ENCODE data around the gene FAM89A.
A peak's percentile ranks its signal among the peaks of the same experiment; 100 is the strongest.
"Not testable (repeated sequence)": the region's sequence is repeated elsewhere in the genome, so short reads cannot be mapped to it uniquely, and the experiment has no call there.

The FAM89A gene

GRCh38 chr1:231046730-231047395 is 6.8 kb upstream of the FAM89A start:
- DNase-seq: no peak
- Histone ChIP-seq H3K36me3 (ENCODE audit: control insufficient read depth, insufficient read depth, low read length) (no peaks in the 10 kb centered on the region), H3K4me3 (ENCODE audit: insufficient read depth, low read depth, low read length, poor library complexity, severe bottlenecking) (no peak overlapping the region), H3K4me1 (ENCODE audit: control insufficient read depth, insufficient read depth, low read length, poor library complexity, severe bottlenecking) (no peaks in the 10 kb centered on the region), H3K9me3 (ENCODE audit: control insufficient read depth, low read length) (no peaks in the 10 kb centered on the region), H3K27ac (ENCODE audit: insufficient read depth, low read length, poor library complexity, severe bottlenecking) (no peak overlapping the region), H3K27me3 (replicated peaks; ENCODE audit: control insufficient read depth, insufficient read depth, low read length, poor library complexity, severe bottlenecking) (no peaks in the 10 kb centered on the region)

- H3K9me3 ChIP-seq (ENCODE audit: control insufficient read depth, low read length); H3K4me3 ChIP-seq (ENCODE audit: insufficient read depth, low read depth, low read length, poor library complexity, severe bottlenecking); H3K36me3 ChIP-seq (ENCODE audit: control insufficient read depth, insufficient read depth, low read length); H3K4me1 ChIP-seq (ENCODE audit: control insufficient read depth, insufficient read depth, low read length, poor library complexity, severe bottlenecking); H3K27me3 ChIP-seq (replicated peaks; ENCODE audit: control insufficient read depth, insufficient read depth, low read length, poor library complexity, severe bottlenecking); DNase-seq; H3K27ac ChIP-seq (ENCODE audit: insufficient read depth, low read length, poor library complexity, severe bottlenecking): not testable (repeated sequence)
Measured at GRCh38 chr1:231045921-231046729, 6.1 kb upstream of the FAM89A start.

- no peaks in the 10 kb centered on the region for H3K9me3 ChIP-seq (ENCODE audit: control insufficient read depth, low read length)
- peaks cover 7% of the 10 kb centered on the region for H3K4me1 ChIP-seq (ENCODE audit: control insufficient read depth, insufficient read depth, low read length, poor library complexity, severe bottlenecking)
- H3K36me3 ChIP-seq (ENCODE audit: control insufficient read depth, insufficient read depth, low read length): no peaks in the 10 kb centered on the region
- no peaks in the 10 kb centered on the region for H3K27me3 ChIP-seq (replicated peaks; ENCODE audit: control insufficient read depth, insufficient read depth, low read length, poor library complexity, severe bottlenecking)
- no peak overlapping the region for H3K27ac ChIP-seq (ENCODE audit: insufficient read depth, low read length, poor library complexity, severe bottlenecking)
- H3K4me3 ChIP-seq (ENCODE audit: insufficient read depth, low read depth, low read length, poor library complexity, severe bottlenecking): no peak overlapping the region
- DNase-seq: no peak
Measured at GRCh38 chr1:231045286-231045685, 5.2 kb upstream of the FAM89A start.

GRCh38 chr1:231044588-231044987 is 4.5 kb upstream of the FAM89A start:
- no peak for DNase-seq
- Histone ChIP-seq H3K27me3 (replicated peaks; ENCODE audit: control insufficient read depth, insufficient read depth, low read length, poor library complexity, severe bottlenecking) (no peaks in the 10 kb centered on the region), H3K4me1 (ENCODE audit: control insufficient read depth, insufficient read depth, low read length, poor library complexity, severe bottlenecking) (peaks cover 7% of the 10 kb centered on the region), H3K9me3 (ENCODE audit: control insufficient read depth, low read length) (no peaks in the 10 kb centered on the region), H3K4me3 (ENCODE audit: insufficient read depth, low read depth, low read length, poor library complexity, severe bottlenecking) (no peak overlapping the region), H3K36me3 (ENCODE audit: control insufficient read depth, insufficient read depth, low read length) (no peaks in the 10 kb centered on the region), H3K27ac (ENCODE audit: insufficient read depth, low read length, poor library complexity, severe bottlenecking) (no peak overlapping the region)

- no peak overlapping the region for H3K27ac ChIP-seq (ENCODE audit: insufficient read depth, low read length, poor library complexity, severe bottlenecking)
- H3K36me3 ChIP-seq (ENCODE audit: control insufficient read depth, insufficient read depth, low read length): no peaks in the 10 kb centered on the region
- DNase-seq: no peak
- H3K4me1 ChIP-seq (ENCODE audit: control insufficient read depth, insufficient read depth, low read length, poor library complexity, severe bottlenecking): peaks cover 11% of the 10 kb centered on the region
- no peaks in the 10 kb centered on the region for H3K9me3 ChIP-seq (ENCODE audit: control insufficient read depth, low read length)
- H3K4me3 ChIP-seq (ENCODE audit: insufficient read depth, low read depth, low read length, poor library complexity, severe bottlenecking): no peak overlapping the region
- no peaks in the 10 kb centered on the region for H3K27me3 ChIP-seq (replicated peaks; ENCODE audit: control insufficient read depth, insufficient read depth, low read length, poor library complexity, severe bottlenecking)
Measured at GRCh38 chr1:231041719-231042261, 1.7 kb upstream of the FAM89A start.

- H3K27ac ChIP-seq (ENCODE audit: insufficient read depth, low read length, poor library complexity, severe bottlenecking): no peak overlapping the region
- H3K27me3 ChIP-seq (replicated peaks; ENCODE audit: control insufficient read depth, insufficient read depth, low read length, poor library complexity, severe bottlenecking): no peaks in the 10 kb centered on the region
- H3K4me1 ChIP-seq (ENCODE audit: control insufficient read depth, insufficient read depth, low read length, poor library complexity, severe bottlenecking): peaks cover 11% of the 10 kb centered on the region
- peak in 1 of 3 donors; percentile 38 for DNase-seq
- no peaks in the 10 kb centered on the region for H3K36me3 ChIP-seq (ENCODE audit: control insufficient read depth, insufficient read depth, low read length)
- H3K4me3 ChIP-seq (ENCODE audit: insufficient read depth, low read depth, low read length, poor library complexity, severe bottlenecking): peak overlapping the region; percentile 70
- no peaks in the 10 kb centered on the region for H3K9me3 ChIP-seq (ENCODE audit: control insufficient read depth, low read length)
Measured at GRCh38 chr1:231040800-231041718, 1.0 kb upstream of the FAM89A start.

- H3K27me3 ChIP-seq (replicated peaks; ENCODE audit: control insufficient read depth, insufficient read depth, low read length, poor library complexity, severe bottlenecking): no peaks in the 10 kb centered on the region
- H3K9me3 ChIP-seq (ENCODE audit: control insufficient read depth, low read length): no peaks in the 10 kb centered on the region
- peak overlapping the region; percentile 87 for H3K4me3 ChIP-seq (ENCODE audit: insufficient read depth, low read depth, low read length, poor library complexity, severe bottlenecking)
- peaks cover 11% of the 10 kb centered on the region for H3K4me1 ChIP-seq (ENCODE audit: control insufficient read depth, insufficient read depth, low read length, poor library complexity, severe bottlenecking)
- H3K27ac ChIP-seq (ENCODE audit: insufficient read depth, low read length, poor library complexity, severe bottlenecking): peak overlapping the region; percentile 8
- H3K36me3 ChIP-seq (ENCODE audit: control insufficient read depth, insufficient read depth, low read length): no peaks in the 10 kb centered on the region
- DNase-seq: peak in 2 of 3 donors; percentile 3 to 8
Measured at GRCh38 chr1:231039161-231040018, 664 bp downstream of the FAM89A start.

- no peaks in the 10 kb centered on the region for H3K36me3 ChIP-seq (ENCODE audit: control insufficient read depth, insufficient read depth, low read length)
- no peak overlapping the region for H3K4me3 ChIP-seq (ENCODE audit: insufficient read depth, low read depth, low read length, poor library complexity, severe bottlenecking)
- no peak for DNase-seq
- no peaks in the 10 kb centered on the region for H3K9me3 ChIP-seq (ENCODE audit: control insufficient read depth, low read length)
- peaks cover 11% of the 10 kb centered on the region for H3K4me1 ChIP-seq (ENCODE audit: control insufficient read depth, insufficient read depth, low read length, poor library complexity, severe bottlenecking)
- no peak overlapping the region for H3K27ac ChIP-seq (ENCODE audit: insufficient read depth, low read length, poor library complexity, severe bottlenecking)
- H3K27me3 ChIP-seq (replicated peaks; ENCODE audit: control insufficient read depth, insufficient read depth, low read length, poor library complexity, severe bottlenecking): no peaks in the 10 kb centered on the region
Measured at GRCh38 chr1:231037585-231038517, 2.2 kb downstream of the FAM89A start.
